ENCODE data around the gene TK1. TPM values are rescaled to one million over a fixed set of nuclear protein-coding genes. Genes with fewer than 3 reads are reported as not detected.

TK1 gene
- total RNA-seq, 1 experiment from 2014 or later: 153 TPM

DNA sequence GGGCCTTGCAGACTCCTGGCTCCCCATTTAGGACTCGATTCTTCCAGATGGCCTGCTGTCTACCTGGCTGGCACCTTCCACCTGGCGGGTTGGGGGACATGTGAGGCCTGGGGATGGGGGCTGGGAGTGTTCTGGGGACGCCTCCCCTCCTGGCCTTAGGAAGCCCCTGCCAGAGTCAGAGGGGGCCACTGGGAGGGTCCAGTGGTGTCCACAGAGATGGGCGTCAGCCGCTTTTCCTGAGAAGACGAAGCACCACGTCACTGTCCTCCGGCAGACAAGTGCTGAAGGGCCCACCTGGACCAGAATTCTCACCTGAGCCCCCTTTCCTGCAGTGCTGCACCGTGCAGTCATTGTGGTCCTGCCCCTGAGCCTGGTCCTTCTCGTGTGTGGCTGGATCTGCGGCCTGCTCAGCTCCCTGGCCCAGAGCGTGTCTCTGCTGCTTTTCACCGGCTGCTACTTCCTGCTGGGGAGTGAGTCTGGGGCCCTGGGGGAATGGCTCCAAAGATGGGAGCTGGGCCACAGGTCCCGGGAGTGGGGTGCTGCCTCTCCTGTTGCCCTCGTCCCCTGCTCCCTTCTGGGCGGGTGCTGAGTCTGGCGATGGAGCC, 47.5 kb upstream of the TK1 start:
- no TSS peak for BruUV-seq (replicated peaks)

DNA sequence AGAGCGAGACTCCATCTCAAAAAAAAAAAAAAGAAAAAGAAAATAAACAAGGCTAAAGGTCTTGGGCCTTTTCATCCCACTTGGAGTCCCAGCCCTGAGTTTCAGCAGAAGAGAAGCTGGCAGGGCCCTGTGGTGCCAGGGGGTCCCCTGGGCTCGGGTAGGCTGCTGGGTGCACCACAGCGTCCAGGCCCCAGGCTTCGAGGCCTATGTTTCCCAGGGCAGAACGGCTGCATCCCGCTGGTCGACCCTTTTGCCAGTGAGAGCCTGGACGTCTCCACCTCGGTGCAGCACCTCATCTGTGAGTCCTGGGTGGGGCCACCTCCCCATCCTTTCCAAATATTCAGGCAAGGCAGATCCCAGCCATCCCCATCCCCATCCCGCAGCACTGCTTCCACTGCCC, 46.8 kb upstream of the TK1 start:
- TF ChIP-seq POLR2AphosphoS5 (IDR thresholded peaks at IDR 0.05; ENCODE audit: low read depth, low read length) (no peak), SIN3A (IDR thresholded peaks at IDR 0.05; ENCODE audit: borderline replicate concordance, insufficient read depth, low read depth, low read length) (no peak), TCF7L2 (IDR thresholded peaks at IDR 0.05; ENCODE audit: low read depth, low read length) (no peak)
- TF ChIP-seq, protein P1, sequence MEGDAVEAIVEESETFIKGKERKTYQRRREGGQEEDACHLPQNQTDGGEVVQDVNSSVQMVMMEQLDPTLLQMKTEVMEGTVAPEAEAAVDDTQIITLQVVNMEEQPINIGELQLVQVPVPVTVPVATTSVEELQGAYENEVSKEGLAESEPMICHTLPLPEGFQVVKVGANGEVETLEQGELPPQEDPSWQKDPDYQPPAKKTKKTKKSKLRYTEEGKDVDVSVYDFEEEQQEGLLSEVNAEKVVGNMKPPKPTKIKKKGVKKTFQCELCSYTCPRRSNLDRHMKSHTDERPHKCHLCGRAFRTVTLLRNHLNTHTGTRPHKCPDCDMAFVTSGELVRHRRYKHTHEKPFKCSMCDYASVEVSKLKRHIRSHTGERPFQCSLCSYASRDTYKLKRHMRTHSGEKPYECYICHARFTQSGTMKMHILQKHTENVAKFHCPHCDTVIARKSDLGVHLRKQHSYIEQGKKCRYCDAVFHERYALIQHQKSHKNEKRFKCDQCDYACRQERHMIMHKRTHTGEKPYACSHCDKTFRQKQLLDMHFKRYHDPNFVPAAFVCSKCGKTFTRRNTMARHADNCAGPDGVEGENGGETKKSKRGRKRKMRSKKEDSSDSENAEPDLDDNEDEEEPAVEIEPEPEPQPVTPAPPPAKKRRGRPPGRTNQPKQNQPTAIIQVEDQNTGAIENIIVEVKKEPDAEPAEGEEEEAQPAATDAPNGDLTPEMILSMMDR (IDR thresholded peaks at IDR 0.05): no peak
- no peak for ATAC-seq
- Histone ChIP-seq H3K36me3 (ENCODE audit: control insufficient read depth, insufficient read depth, low read length) (no peaks in the 10 kb centered on the region), H3K9me3 (ENCODE audit: control insufficient read depth, insufficient read depth, low read depth, low read length) (no peaks in the 10 kb centered on the region), H3K27ac (ENCODE audit: low read length) (no peak overlapping the region), H3K4me1 (ENCODE audit: control insufficient read depth, insufficient read depth, low read length) (no peaks in the 10 kb centered on the region), H3K27me3 (ENCODE audit: control insufficient read depth, insufficient read depth, low read length) (no peaks in the 10 kb centered on the region), H3K4me3 (ENCODE audit: low read depth in 2 of 2, low read length in 2 of 2) (no peak overlapping the region)
- intact Hi-C loops (cut with micrococcal nuclease; ENCODE audit: unreplicated experiment) (no loop called here), in situ Hi-C loops (cut with HindIII; ENCODE audit: low pct_unique_long_range_greater_than_20kb, low sequenced_read_pairs) (no loop called here)
- ChIA-PET CTCF (interaction anchor here (0.7 kb wide), 1 partner anchor 91 kb away, joined by 4 read pairs; no protein-coding TSS in a partner anchor), POLR2A (interaction anchor here (0.6 kb wide), 1 partner anchor 98 kb away, joined by 3 read pairs; no protein-coding TSS in a partner anchor)
- BruUV-seq (replicated peaks): no TSS peak
- no peak for DNase-seq (ENCODE audit: low read depth, low spot score)

More for the DNA sequence above, 47.5 kb upstream of the TK1 start:
- ChIA-PET POLR2A (no interaction called here), CTCF (interaction anchor here (0.6 kb wide), 1 partner anchor 118 kb away, joined by 4 read pairs; no protein-coding TSS in a partner anchor)
- H3K27me3 ChIP-seq (ENCODE audit: control insufficient read depth, insufficient read depth, low read length): no peaks in the 10 kb centered on the region
- in situ Hi-C loops (cut with HindIII; ENCODE audit: low pct_unique_long_range_greater_than_20kb, low sequenced_read_pairs): no loop called here
- H3K36me3 ChIP-seq (ENCODE audit: control insufficient read depth, insufficient read depth, low read length): no peaks in the 10 kb centered on the region
- no peaks in the 10 kb centered on the region for H3K4me1 ChIP-seq (ENCODE audit: control insufficient read depth, insufficient read depth, low read length)
- TF ChIP-seq SIN3A (IDR thresholded peaks at IDR 0.05; ENCODE audit: borderline replicate concordance, insufficient read depth, low read depth, low read length): no peak
- no peak for TF ChIP-seq POLR2AphosphoS5 (IDR thresholded peaks at IDR 0.05; ENCODE audit: low read depth, low read length)
- ATAC-seq (no peak), DNase-seq (ENCODE audit: low read depth, low spot score) (no peak)
- intact Hi-C loops (cut with micrococcal nuclease; ENCODE audit: unreplicated experiment): no loop called here
- H3K4me3 ChIP-seq (ENCODE audit: low read depth in 2 of 2, low read length in 2 of 2): no peak overlapping the region
- H3K9me3 ChIP-seq (ENCODE audit: control insufficient read depth, insufficient read depth, low read depth, low read length): no peaks in the 10 kb centered on the region
- H3K27ac ChIP-seq (ENCODE audit: low read length): no peak overlapping the region

DNA sequence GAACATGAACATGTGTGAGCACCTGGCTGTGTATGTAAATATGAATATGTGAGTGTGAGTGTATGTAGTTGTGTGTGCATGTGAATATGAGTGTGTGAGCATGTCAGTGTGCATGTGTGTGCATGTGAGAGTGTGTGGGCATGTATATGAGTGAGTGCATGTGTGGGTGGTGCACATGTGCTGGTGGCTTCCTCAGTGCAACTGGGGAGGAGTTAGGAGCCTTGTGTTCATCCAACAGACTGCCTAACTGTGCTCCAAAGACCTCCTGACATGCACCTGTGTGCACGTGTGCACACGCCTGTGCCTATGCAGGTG, 46.0 kb upstream of the TK1 start:
- DNase-seq (ENCODE audit: low read depth, low spot score): no peak
- ATAC-seq: no peak
- ChIA-PET CTCF (interaction anchor here (0.7 kb wide), 1 partner anchor 92 kb away, joined by 4 read pairs; no protein-coding TSS in a partner anchor), POLR2A (interaction anchor here (0.6 kb wide), 1 partner anchor 99 kb away, joined by 3 read pairs; no protein-coding TSS in a partner anchor)
- in situ Hi-C loops (cut with HindIII; ENCODE audit: low pct_unique_long_range_greater_than_20kb, low sequenced_read_pairs): no loop called here
- Histone ChIP-seq H3K4me3 (ENCODE audit: low read depth in 2 of 2, low read length in 2 of 2) (no peak overlapping the region), H3K27ac (ENCODE audit: low read length) (no peak overlapping the region), H3K9me3 (ENCODE audit: control insufficient read depth, insufficient read depth, low read depth, low read length) (no peaks in the 10 kb centered on the region), H3K4me1 (ENCODE audit: control insufficient read depth, insufficient read depth, low read length) (no peaks in the 10 kb centered on the region), H3K36me3 (ENCODE audit: control insufficient read depth, insufficient read depth, low read length) (no peaks in the 10 kb centered on the region), H3K27me3 (ENCODE audit: control insufficient read depth, insufficient read depth, low read length) (no peaks in the 10 kb centered on the region)
- TF ChIP-seq POLR2AphosphoS5 (IDR thresholded peaks at IDR 0.05; ENCODE audit: low read depth, low read length): no peak
- TF ChIP-seq, protein P1 (IDR thresholded peaks at IDR 0.05): no peak
- no peak for TF ChIP-seq SIN3A (IDR thresholded peaks at IDR 0.05; ENCODE audit: borderline replicate concordance, insufficient read depth, low read depth, low read length)
- TF ChIP-seq TCF7L2 (IDR thresholded peaks at IDR 0.05; ENCODE audit: low read depth, low read length): no peak
- TF ChIP-seq, protein P2, sequence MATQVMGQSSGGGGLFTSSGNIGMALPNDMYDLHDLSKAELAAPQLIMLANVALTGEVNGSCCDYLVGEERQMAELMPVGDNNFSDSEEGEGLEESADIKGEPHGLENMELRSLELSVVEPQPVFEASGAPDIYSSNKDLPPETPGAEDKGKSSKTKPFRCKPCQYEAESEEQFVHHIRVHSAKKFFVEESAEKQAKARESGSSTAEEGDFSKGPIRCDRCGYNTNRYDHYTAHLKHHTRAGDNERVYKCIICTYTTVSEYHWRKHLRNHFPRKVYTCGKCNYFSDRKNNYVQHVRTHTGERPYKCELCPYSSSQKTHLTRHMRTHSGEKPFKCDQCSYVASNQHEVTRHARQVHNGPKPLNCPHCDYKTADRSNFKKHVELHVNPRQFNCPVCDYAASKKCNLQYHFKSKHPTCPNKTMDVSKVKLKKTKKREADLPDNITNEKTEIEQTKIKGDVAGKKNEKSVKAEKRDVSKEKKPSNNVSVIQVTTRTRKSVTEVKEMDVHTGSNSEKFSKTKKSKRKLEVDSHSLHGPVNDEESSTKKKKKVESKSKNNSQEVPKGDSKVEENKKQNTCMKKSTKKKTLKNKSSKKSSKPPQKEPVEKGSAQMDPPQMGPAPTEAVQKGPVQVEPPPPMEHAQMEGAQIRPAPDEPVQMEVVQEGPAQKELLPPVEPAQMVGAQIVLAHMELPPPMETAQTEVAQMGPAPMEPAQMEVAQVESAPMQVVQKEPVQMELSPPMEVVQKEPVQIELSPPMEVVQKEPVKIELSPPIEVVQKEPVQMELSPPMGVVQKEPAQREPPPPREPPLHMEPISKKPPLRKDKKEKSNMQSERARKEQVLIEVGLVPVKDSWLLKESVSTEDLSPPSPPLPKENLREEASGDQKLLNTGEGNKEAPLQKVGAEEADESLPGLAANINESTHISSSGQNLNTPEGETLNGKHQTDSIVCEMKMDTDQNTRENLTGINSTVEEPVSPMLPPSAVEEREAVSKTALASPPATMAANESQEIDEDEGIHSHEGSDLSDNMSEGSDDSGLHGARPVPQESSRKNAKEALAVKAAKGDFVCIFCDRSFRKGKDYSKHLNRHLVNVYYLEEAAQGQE (IDR thresholded peaks at IDR 0.05; ENCODE audit: insufficient read depth in 1 of 2, low read depth in 2 of 2, low read length in 1 of 2): no peak
- no TSS peak for BruUV-seq (replicated peaks)
- intact Hi-C loops (cut with micrococcal nuclease; ENCODE audit: unreplicated experiment): no loop called here
